Coronary artery (tissue), 2 donors: ENCODE results near the gene COL4A1.

ENCODE experiments used
- DNase-seq: peaks from one replicate; pipeline ENCODE4 v3.0.0-alpha.2; 2017; ENCODE audit warnings: low spot score
- H3K27ac ChIP-seq, 2 donors: fragments of 200-600 bp; sonication (generic); one replicate each; pipeline ENCODE4 v1.5.1; 2016 to 2019
- H3K4me3 ChIP-seq: fragments of 200-600 bp; sonication (generic); 2 replicates; pipeline ENCODE4 v1.5.1; 2016; ENCODE audit warnings: mild to moderate bottlenecking, moderate library complexity
- TF ChIP-seq, protein P1 (sequence below): fragments of 200-600 bp; sonication (generic); IDR thresholded peaks from one replicate; pipeline ENCODE4 v1.5.1; 2019; ENCODE audit warnings: antibody characterized with exemption

Gene COL4A1

DNA sequence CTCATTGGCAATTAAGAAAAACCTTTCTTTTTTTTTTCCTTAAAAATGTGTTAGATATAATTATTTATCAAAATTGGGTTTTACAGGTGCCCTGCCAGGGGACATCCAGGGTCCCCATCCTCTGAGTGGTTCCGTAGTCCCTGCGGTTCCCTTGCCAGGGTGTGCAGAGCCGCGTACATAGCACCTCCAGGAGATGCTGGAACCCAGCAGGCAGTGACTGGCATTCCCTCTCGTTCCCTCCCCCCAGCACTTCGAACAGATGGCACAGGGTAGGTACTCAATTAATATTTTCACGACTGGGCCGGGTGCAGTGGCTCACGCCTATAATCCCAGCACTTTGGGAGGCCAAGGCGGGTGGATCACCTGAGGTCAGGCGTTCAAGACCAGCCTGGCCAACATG is 82.0 kb downstream of the COL4A1 start:
- Histone ChIP-seq H3K4me3 (no peak overlapping the region), H3K27ac (peak overlapping the region; percentile 56 to 80)
- DNase-seq, result no peak
- TF ChIP-seq, protein P1, sequence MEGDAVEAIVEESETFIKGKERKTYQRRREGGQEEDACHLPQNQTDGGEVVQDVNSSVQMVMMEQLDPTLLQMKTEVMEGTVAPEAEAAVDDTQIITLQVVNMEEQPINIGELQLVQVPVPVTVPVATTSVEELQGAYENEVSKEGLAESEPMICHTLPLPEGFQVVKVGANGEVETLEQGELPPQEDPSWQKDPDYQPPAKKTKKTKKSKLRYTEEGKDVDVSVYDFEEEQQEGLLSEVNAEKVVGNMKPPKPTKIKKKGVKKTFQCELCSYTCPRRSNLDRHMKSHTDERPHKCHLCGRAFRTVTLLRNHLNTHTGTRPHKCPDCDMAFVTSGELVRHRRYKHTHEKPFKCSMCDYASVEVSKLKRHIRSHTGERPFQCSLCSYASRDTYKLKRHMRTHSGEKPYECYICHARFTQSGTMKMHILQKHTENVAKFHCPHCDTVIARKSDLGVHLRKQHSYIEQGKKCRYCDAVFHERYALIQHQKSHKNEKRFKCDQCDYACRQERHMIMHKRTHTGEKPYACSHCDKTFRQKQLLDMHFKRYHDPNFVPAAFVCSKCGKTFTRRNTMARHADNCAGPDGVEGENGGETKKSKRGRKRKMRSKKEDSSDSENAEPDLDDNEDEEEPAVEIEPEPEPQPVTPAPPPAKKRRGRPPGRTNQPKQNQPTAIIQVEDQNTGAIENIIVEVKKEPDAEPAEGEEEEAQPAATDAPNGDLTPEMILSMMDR, result no peak

DNA sequence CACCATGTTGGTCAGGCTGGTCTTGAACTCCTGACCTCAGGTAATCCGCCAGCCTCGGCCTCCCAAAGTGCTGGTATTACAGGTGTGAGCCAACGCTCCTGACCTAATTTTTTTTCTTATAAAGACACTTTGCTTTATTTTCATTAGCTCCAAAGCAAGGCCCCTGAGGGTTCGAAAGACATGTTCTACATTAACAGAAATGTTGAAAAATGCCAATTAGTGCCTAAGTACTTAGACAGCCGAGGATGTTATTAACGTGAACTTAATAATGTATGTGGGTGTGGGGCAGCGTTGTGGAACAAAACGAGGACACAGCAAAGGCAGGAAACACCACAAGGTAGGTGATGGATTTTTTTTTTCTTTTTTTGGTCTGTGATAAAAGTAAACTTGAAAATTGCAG is 82.4 kb downstream of the COL4A1 start:
- DNase-seq, result no peak
- TF ChIP-seq, protein P1, result no peak
- Histone ChIP-seq H3K4me3 (no peak overlapping the region), H3K27ac (peak overlapping the region; percentile 52 to 56)

DNA sequence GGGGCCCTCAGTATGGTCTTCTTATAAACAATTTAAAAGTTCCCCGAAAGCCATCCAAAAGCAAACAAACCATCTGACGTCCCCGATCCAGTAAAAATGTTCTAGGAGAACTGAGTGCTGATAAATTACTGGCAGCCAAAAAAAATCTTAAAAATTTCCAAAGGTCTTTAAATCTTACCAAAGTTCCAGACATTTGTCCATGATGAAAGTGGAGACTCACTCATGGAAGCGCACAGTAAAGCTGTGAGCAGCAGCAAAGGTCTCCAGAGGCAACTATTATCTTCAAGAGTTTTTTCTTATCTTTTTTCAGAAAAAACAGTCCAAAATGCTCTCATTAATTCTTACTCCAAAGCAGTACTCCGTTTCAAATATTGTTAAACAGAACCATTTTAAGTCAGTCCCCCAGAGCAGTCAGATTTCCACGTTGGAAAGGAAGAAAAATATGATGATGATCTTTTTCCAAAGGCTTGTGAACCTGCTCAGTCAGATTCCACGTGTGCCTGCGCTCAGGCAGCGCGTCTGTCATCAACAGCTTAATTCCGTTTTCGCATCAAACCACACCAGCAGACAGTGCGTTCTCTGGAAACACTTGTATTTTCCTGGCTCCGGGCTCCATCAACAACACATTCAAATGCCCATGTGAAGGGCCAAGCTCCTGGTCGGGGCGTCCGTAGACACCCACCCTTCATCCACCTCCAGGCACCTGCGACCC is 85.4 kb downstream of the COL4A1 start:
- Histone ChIP-seq H3K27ac (peak overlapping the region; percentile 96 to 99), H3K4me3 (peak overlapping the region; percentile 55)
- DNase-seq, result no peak
- TF ChIP-seq, protein P1, result no peak

DNA sequence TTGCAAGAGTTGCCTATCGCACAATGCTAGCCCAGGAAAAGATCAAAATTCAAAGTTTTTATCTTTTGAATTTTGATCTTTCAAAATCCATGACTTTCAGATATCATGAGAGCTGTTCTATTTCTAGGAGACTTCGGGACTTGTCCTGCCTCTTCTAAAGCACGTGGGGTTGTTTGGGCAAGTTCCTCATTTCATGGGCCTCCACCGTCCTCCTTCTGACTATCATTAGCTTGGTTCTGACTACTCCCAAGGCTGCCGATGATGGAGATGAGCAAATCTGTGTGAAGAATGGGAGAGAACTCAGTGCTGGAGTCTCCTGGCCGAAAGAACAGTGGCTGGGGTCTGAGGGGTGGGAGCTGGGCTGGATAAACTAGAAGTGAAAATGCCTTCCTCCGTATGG is 86.5 kb downstream of the COL4A1 start:
- TF ChIP-seq, protein P1, result no peak
- Histone ChIP-seq H3K27ac (peak overlapping the region; percentile 96 to 99), H3K4me3 (no peak overlapping the region)
- DNase-seq, result no peak

DNA sequence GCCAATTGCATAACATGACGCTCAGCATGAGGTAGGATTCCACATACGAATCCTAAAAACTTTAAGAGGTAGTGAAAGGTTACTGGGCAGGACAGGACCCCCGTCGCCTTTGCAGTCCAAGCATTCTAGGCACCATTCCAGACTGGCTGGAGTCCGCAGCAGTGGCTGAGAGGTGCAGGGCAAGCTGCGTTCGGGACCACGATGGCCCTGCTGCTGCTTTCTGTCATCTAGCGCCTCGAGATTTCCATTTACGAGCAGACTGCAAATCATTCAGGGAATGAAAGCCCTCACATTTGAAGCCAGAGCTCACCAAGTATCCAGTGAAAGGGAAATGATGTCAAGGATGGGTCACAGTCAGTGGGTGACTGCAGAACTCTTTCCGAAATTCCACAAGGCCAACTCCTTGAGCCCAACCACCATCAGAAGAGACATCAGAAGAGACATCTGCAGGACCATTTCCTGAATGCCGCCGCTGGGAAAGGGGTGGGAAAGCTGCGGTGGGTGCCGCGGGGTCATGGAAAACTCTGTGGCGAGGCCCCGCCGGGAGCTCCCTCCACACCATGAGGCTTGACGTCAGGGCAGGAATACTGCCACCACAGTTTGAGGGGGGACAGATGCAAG is 88.3 kb downstream of the COL4A1 start:
- TF ChIP-seq, protein P1, result no peak
- peak overlapping the region; percentile 90 to 91 for H3K27ac ChIP-seq
- DNase-seq, result no peak
- peak overlapping the region; percentile 30 for H3K4me3 ChIP-seq

DNA sequence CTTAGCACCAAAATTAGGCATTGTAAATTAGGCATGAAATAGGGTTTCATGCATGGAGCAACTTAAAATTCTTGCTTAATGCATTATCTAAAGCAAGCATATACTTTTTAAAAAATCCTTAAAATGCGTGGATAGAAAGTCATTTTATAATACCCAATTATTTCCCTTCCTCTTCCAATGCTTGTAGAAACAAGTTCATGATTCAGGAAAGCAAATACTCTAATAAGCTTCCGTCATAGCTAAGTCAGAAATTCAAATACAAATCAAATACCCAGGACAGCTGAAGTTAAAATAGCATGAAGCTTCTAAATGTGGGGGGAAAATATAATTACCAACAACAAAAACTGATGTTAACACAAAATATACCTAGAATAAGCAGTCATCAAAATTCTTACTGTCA is 89.1 kb downstream of the COL4A1 start:
- Histone ChIP-seq H3K27ac (peak overlapping the region; percentile 90 to 91), H3K4me3 (no peak overlapping the region)
- TF ChIP-seq, protein P1, result no peak
- no peak for DNase-seq

DNA sequence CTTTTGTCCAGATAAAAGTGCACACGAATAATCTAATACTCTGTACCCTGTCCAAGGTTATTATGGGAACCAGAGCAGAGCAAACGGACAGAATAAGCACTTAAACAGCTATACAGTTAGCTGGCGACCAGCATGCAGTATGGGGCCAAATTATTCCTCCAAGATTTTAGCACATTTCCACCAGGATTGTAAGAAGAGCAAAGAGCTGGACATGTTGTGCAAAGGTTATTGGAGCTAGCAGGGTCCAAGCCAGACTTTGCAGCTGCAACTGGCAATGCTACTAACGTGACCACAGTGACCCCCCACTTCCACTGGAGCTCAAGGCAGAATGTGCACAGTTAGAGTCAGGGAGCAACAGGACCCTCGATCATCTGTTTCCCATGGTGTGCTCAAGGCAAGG is 89.9 kb downstream of the COL4A1 start:
- DNase-seq, result no peak

More for the DNA sequence above, 89.9 kb downstream of the COL4A1 start:
- H3K4me3 ChIP-seq, result peak overlapping the region; percentile 49
- TF ChIP-seq, protein P1, result no peak
- peak overlapping the region; percentile 90 to 91 for H3K27ac ChIP-seq
